NCI-H2196 treated with DMSO at 0.1 percent for 48 hours (cell line): ENCODE data around the gene MTR.
"Not testable (repeated sequence)": the region's sequence is repeated elsewhere in the genome, so short reads cannot be mapped to it uniquely, and the experiment has no call there.

ENCODE experiments used
- DNase-seq: peaks from one replicate; lab custom pipeline; 2025; ENCODE audit not compliant: unreplicated experiment; lab: John Stamatoyannopoulos, UW

The MTR gene

DNA sequence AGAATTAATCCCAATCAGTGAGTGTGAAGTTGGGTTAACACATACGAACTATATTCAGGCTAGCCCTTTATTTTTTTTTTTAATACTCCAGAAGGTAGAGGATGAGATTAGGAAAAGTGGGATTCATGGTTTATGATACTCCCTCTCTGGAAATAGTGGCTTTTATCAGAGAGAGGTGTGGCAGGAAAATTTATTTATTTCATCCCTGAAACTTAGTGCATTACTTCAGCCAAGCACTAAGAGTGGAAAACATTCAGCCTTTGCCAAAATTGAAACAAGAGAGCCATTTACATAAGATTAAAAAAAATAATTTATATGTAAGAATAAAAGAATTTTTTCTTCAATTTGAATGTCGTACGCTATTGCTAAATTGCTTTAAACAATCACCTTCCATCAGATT, 35.0 kb downstream of the MTR start:
- no peak for DNase-seq

DNA sequence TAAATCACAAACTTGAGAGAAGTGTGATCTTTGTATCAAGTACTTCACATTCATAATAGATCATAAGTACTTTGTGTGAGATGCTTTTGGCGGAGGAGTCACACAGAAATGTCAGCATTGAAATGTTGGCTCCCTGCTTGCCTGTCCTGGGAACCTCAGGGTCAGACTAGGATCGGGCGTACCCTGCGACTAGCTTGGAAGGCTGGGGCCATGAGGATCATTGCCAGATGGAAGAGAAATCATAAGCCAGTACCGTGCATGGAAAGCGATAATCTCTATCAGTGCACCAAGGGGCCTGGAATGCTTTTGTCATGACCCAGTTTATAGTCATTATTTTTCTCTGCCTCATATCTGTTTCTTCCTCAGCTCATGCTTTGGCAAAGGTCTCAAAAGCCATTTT, 35.5 kb downstream of the MTR start:
- DNase-seq: no peak

DNA sequence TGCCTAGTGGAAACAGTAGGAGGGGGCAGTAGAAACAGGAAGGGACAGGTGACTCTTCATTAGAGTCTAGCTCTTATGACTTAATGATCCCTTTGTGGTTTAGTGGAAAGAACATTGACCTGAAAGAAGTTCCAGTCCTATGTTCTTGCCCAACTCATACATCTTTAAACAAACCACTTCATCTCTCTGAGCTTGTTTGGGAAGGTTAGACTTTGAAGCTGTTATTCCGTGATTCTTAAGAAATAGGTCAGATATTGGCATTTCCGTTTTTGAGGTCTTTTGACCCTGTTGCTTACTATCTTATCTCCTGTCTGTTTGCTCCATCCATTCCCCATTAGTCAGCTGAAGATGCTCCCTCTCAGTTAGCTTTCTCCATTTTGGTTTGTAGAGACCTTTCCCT, 38.5 kb downstream of the MTR start:
- DNase-seq: no peak

DNA sequence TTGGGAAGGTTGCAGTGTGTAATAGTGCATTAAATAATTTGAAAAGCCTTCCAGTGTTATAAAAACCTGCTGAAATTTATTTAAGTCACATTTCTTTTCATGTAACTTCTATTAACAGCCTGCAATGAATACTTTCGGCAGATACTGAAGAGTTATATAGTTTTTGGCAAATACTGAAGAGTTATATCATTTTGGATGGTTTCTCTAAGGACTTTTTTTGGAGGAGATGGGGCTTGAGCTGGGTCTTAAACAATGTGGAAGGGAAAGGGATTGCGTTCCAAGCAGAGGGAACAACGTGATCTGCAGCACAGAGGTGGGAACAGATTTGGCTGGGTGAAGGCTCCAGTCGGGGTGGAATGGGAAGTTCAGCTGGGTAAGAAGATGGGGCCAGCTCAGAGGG, 39.8 kb downstream of the MTR start:
- DNase-seq: no peak

DNA sequence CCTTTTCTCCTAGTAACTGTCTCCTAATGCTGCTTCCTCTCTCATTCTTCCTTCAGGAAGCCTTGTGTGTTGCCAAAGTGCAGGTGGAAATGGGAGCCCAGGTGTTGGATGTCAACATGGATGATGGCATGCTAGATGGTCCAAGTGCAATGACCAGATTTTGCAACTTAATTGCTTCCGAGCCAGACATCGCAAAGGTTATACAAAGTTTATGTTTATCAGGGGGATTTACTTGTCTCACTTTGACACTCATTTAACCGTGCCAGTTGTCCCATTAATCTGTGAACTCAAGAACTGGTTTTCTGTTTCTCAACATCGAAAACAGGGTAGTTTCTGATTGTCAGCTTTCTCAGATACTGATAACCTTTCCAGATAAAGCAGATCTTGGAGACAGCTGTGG, 40.4 kb downstream of the MTR start:
- no peak for DNase-seq

DNA sequence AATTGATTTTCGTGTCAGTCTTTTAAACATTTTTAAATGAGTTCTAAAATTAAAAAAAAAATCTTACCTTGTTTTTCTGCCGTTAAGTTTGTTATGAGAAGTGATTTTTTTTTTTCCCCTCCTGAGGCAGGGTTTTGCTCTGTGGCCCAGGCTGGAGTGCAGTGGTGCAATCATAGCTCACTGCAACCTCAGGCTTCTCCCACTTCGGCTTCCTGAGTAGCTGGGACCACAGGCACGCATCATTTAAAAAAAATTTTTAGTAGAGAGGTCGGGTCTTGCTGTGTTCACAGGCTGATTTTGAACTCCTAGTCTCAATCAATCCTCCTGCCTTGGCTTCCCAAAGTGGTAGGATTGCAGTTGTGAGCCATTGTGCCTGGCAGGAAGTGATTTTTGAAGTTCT, 41.1 kb downstream of the MTR start:
- no peak for DNase-seq

DNA sequence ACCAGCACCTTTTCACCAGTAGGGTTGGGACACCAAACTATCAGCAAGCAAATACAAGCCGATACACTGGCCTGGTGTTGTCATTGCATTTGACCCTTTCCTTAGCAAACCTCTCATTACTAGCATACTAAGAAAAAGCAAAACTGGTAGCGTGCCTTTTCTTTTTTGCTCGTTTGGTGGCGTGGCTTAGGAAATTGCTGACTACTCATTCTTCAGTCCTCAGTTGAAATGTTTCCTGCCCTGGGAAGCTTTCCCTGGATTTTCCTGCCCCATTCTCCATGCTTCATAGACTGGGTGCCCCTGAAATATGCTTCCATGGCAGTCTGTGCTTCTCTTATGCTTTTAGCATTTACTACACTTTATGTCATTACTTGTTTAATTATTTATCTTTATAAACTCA, 42.0 kb downstream of the MTR start:
- no peak for DNase-seq

DNA sequence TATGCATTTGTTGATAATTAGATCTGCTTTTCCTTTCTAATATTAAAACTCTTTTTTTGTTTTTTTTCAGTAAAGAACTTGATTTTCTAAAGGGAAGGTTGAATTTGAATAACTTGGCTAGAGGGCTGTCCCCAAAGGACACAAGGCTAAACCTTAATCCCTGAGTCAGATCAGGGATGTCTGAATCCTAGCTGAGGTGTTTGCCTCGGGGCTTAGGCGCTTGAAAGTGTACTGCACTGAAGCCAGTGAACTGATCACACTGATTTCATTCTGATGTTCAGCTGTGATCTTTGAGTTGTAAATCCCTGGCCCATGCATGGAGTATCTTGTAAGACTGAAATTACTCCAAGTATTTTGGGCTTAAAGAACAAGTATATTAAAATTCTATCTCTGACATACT, 42.8 kb downstream of the MTR start:
- no peak for DNase-seq

DNA sequence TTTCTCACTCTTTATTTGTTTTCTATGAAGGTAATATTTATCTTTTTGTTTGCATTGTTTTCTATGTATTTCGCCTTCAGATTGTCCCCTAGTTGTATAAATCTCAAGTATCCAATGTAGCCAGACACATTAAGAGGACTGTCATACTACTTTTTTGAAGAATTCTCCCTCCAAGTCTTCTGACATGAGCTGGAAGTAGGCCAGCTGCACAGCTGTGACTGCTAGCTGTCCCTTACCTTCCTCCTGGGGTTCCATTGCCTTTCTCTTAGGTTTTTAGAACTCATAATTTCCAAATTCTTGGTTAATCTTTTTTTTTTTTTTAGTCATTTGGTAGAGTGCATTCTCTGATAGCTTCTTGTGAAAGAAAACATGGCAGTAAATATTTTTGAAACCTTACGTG, 46.2 kb downstream of the MTR start:
- DNase-seq: no peak

DNA sequence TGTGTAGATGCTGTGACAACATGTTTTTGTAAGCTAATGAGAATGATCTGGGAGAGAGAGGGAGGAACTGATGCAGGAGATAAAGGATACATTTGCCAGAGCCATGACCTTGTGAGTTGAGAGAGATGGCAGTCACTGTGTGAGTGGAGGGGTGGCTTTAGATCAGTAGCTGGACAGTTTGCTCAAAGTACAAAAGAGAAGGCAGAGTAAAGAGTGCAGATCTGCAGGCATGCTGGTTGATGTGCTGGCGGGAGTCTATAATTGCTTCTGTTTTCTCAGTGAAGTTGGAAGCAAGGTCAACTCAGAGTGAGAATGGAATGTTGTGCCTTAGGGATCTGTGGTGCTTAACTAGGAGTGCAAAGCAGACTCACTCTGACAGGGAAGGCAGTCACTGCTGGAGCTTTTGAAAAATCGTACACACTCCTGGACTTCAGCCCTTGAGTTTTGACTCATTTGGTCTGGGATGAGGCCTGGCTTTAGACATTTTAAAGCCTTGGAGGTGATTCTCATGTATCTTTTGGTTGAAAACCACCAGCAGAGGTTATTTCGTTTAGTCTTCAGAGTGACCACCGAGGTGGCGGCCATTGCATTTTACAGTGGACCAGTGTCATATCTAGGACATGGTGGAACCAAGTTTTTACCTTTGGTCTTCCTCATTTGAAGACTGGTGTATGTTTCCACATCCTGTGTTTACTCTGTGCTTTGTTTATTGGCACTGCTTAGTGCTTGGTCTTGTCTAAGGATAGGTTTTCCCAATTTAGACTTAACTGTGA, 49.6 kb downstream of the MTR start:
- DNase-seq: no peak

DNA sequence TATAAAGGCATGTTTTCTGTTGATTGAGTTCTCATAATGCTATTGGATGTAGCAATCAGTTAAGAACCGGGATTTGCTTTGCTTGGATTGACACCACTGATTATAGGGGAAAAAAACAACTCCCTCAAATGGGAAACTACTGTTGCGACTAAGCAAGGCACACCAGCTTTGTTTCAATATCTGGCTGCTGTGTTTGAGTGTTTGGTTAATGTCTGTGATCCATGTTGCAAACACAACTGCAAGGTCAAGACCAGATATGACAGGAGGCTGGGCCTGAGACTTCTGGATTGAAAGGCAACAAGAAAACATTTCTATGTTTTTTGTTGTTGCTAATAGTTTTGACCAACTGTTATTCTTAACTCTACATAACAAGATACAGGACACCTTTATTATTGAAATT, 50.7 kb downstream of the MTR start:
- no peak for DNase-seq

DNA sequence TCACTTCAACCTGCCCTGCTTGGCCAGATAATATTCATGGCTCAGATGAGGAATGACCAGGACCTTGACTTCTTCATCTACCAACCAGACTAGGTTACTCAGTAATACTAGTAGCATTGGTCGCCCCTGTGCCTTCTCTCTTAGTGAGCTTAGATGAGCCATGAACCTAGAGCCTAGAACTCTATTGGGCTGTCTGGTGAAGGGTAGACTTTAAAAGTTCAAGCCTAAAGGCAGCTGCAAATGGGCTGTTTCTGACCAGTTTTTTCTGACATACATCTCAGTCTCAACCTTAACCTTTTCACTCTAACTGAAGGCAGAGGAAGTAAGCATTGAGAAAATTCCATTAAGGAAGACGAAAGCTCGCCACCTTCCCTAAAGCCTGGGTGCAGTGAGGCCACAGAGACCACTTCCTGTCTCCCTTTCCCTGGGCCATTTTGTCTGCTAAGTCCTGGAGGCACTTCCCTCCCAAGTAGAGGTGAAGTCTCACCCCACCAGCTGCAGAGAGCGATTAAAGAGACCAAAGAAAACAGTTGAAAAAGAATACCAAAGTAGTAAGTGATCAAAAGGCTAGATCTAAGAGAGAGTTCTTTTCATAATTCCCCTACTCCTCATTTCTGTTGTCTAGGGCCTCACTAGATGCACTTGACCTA, 53.3 kb downstream of the MTR start:
- DNase-seq: no peak

DNA sequence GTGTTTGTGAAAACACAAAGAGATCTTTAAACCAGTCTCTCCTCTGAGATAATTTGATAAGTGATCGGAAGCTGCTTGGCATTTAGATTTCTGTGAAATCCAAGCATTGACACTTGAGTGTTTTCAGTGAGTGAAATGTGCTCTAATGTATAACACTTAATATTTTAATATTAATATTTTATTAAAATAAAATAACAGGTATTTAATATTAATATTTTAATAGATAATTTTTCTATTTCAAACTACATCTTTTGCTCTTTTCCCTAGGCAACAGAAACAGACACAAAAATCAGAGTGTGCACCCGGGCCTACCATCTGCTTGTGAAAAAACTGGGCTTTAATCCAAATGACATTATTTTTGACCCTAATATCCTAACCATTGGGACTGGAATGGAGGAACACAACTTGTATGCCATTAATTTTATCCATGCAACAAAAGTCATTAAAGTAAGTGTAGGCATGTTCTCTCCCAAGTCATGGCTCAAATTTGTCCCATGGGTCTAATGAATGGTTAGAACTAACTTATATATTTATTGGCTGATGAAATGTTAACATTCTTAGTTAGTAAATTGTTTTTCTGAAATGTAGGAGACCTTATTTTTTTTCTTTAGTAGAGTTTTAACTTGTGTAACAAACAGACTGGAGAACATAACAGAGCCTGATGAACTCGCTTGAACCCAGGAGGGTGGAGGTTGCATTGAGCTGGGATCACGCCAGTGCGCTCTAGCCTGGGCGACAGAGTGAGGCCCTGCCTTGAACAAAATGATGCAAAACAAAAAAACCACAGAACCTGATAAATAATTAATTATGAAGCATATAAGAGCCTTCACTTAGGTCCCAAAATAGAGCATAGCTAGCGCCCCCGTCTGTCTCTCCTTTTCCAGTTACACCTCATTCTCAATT, 55.2 kb downstream of the MTR start:
- no peak for DNase-seq

DNA sequence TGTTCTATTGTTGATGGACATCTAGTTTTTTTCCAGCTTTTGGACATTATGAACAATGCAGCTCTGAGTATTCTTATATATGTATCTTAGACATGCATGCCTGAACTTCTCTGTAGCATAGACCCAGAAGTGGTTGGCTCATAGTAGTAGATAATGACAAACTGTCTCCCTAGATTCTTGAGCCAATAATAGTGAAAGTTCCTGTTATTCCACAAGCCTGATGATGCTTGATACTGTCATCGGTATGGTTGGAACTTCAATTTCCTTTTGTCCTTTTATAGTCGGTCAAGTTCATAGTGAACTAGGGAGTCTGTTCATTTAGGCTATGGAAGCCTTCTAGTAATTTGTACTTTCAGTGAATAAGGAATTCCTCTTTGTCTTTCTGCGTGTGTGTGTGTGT, 56.8 kb downstream of the MTR start:
- DNase-seq: no peak

DNA sequence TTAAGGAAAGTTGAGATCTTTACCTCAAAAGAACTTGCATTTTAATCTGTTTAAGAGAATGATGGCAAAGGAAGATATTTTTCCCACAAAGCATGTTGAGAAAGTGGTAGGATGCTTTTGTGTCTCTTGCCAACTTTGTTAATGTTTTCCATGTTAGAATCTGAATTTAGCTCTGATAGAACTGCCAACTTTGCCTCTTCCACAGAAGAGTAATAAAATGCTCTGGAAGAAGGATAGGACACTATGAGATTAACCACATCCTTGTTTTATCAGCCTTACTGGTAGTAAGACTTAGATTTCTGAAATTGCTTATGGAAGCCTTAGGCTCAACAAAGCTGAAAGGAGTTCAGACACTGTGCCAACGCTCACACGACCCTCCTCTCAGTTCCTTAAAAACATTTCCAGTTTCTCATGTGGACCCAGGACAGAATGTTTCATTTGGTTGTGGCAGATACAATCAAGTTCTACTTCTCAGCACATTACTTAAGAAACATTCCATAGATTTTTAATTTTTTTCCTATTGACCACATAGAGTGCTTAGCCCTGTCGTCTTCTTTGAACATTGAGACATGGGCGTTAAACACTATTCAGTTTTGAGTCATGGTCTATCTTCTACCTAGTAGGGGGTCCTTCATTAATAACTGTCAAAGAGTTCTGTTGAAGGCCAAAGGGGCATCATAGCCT, 59.0 kb downstream of the MTR start:
- no peak for DNase-seq

DNA sequence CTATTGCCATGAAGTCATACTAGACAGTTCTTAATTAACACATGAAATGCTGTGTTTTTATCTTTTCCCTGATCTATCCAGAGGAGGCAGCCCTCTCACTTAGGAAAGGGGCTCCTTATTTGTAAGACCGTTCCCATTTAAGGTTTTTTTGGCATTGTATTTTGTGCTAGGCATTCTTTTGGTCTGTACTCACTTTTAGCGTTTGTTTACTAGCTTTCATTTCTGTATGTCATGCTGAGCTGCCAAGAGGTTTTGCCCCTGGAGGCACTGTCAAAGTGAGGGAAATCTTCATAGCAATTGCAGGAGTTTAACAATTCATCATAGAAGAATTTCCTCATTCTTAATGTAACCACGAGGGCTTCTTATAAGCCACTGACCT, 59.5 kb downstream of the MTR start:
- DNase-seq: no peak

DNA sequence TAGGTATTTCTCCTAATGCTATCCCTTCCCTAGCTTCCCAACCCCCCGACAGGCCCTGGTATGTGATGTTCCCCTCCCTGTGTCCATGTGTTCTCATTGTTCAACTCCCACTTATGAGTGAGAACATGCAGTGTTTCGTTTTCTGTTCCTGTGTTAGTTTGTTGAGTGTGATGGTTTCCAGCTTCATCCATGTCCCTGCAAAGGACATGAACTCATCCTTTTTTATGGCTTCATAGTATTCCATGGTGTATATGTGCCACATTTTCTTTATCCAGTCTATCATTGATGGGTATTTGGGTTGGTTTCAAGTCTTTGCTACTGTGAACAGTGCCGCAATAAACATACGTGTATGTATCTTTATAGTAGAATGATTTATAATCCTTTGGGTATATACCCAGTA, 61.6 kb downstream of the MTR start:
- DNase-seq: not testable (repeated sequence)

DNA sequence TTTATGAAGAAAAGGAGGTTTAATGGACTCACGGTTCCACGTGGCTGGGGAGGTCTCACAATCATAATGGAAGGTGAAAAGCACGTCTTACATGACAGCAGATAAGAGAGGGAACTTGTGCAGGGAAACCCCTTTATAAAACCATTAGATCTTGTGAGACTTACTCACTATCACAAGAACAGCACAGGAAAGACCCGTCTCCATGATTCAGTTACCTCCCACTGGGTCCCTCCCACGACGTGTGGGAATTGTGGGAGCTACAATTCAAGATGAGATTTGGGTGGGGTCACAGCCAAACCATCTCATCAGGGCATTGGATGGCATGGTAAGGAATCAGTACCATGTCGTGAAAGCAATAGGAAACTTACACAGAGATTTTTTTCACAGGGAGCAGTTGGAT, 63.1 kb downstream of the MTR start:
- DNase-seq: no peak

DNA sequence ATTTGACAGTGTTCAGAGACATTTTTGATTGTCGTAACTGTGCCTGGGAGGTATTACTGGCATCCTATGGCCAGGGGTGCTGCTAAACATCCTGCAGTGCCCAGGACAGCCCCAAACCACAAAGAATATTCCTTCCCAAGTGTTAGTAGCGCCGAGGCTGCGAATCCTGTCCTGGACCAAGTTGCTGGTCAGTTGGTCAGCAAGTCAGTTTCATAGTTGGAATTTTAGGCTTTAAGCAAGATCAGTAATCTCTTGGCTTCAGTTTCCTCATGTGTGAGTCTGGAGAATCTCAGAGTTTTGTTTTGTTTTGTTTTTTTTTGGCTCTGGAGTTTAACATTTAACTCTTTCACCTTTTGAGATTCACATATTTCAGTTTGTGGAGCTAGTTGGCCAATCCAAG, 65.0 kb downstream of the MTR start:
- no peak for DNase-seq

DNA sequence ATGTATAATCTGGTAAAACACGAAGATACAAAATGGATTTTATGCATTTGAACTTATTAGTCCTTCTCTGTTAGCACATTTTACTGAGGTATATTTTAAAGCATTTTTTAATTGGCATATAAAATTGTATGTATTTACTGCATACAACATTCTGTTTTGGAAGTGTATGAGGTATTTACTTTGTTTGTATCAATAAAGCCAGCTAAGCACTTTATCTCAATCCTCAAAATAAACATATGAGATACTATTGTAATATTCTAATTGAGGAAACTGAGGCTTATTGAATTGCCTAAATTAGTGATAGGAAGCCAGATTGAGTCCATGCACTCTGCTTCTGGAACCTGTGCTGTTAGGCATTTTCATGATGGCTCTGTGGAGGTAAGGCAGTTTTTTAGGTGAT, 65.6 kb downstream of the MTR start:
- DNase-seq: no peak

DNA sequence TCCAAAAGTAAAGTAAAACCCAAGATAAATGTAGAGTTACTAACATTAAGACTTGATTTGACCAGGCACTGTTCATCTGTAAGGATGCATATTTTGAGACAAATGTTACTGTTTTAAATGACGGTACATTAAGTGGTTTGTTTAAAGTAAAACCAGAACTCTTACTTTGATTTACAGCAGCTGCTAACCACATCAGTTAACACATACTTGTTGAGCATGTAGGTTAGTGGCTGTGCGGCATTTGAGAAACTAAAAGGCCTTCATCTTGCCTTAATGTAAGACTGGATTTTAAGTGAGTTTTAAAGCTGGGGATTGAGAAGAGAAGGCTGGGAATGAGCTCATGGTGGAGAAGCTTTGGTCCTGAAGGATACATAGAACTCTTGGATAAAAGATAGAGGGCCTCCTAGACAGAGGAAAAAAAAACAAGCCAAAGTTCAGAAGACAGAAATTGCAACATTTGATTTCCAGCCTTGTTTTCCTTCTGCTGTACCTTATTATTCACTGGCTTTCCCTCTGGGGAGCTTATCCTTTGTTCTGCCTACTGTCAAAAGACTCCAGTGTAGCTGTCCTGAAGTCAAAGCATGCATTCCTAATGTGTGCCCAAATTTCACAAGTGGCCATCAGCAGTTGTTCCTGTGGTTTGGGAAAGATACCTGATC, 66.6 kb downstream of the MTR start:
- no peak for DNase-seq
